Ovary (tissue), 9 donors: ENCODE data around the gene ANTXR1. TPM values are rescaled to one million over a fixed set of nuclear protein-coding genes. Genes with fewer than 3 reads are reported as not detected.

Experiments
- DNase-seq, 5 donors: peaks; one replicate each; pipeline ENCODE4 v3.0.0-alpha.2; 2019 to 2020
- H3K27ac ChIP-seq, 2 donors: fragments of 200-600 bp; one replicate each; pipeline versions ENCODE4 v1.5.1 to v1.8.0; 2019 to 2022
- H3K27me3 ChIP-seq: fragments of 200-600 bp; one replicate; pipeline ENCODE4 v1.8.0; 2022
- H3K36me3 ChIP-seq: fragments of 200-600 bp; sonication (generic); one replicate; pipeline ENCODE4 v1.5.1; 2019
- H3K4me1 ChIP-seq: one replicate; pipeline ENCODE4 v1.8.1; 2013; ENCODE audit warnings: mild to moderate bottlenecking, moderate library complexity; ENCODE audit not compliant: insufficient read depth
- H3K4me3 ChIP-seq: fragments of 200-600 bp; sonication (generic); one replicate; pipeline ENCODE4 v1.5.1; 2017
- H3K9me3 ChIP-seq, 2 donors: fragments of 200-600 bp in 1 of 2; sonication (generic) in 1 of 2; one replicate each; pipeline versions ENCODE4 v1.5.1 to v1.8.1; 2013 to 2019; ENCODE audit warnings: mild to moderate bottlenecking in 1 of 2, moderate library complexity in 1 of 2
- CTCF ChIP-seq, 3 donors: fragments of 450-650 bp in 2 of 3; fragments of 200-600 bp in 1 of 3; IDR thresholded peaks; one replicate each; pipeline versions ENCODE4 v1.5.1 to v1.8.0; 2016 to 2022; ENCODE audit warnings: antibody characterized with exemption in 3 of 3, mild to moderate bottlenecking in 1 of 3
- EP300 ChIP-seq: sonication (generic); formaldehyde crosslinking; IDR thresholded peaks from one replicate; pipeline ENCODE4 v1.6.1; 2017; ENCODE audit warnings: antibody characterized with exemption
- POLR2A ChIP-seq: fragments of 450-650 bp; IDR thresholded peaks from one replicate; pipeline ENCODE4 v1.6.1; 2017; ENCODE audit warnings: antibody characterized with exemption, mild to moderate bottlenecking, moderate library complexity
- WGBS, 3 donors: extraction: QIAGEN DNeasy Blood & Tissue Kit in 1 of 3; methylation state at CpG; one replicate each; pipeline versions ENCODE4 v1.1.5 to v1.1.7; 2013 to 2017; 5-methylcytosine and 5-hydroxymethylcytosine counted together
- intact Hi-C, 4 donors: fragments of 100-400 bp; cut with DNase I; formaldehyde crosslinking; loops; one replicate each; pipeline versions ENCODE4 v1.11.0 to v1.15.1; 2022 to 2023
- polyA plus RNA-seq, 2 donors: library from polyadenylated mRNA; stranded (reverse); fragments of 200-250 nt in 1 of 2; fragments of 350-450 nt in 1 of 2; fragmentation: Illumina TruSeq in 1 of 2; extraction: RNeasy Lipid Tissue Mini Kit (QIAGEN cat#74804) in 1 of 2; gene quantifications; one replicate each; pipeline ENCODE4 v1.2.3, GENCODE V29; 2013 to 2014
- total RNA-seq, 7 donors: library from RNA; depleted of rRNA in 2 of 7; stranded (reverse); fragments of >200 nt in 2 of 7; fragmentation: NEBNext Ultra II Directional in 3 of 7; extraction: Animal tissue kit (Norgen Biotek cat#: 25700) in 3 of 7; gene quantifications; one replicate each; pipeline versions ENCODE4 v1.1.0 to v1.2.4, GENCODE V29; 2016 to 2023
- donor health status: DM: no; HTN: no; CAD: no; lungs with moderate emphysema.
- donor health status: DM: no; HTN: no; CAD: no.
- donor health status: Bipolar disorder and iron deficiency.
- donor health status: DM: yes; HTN: yes; CAD: no.
- donor health status: DM: no; HTN: no; CAD: no.
- donor health status: DM: yes; HTN: yes; CAD: no.

Gene ANTXR1
- total and polyA plus RNA-seq, 9 donors: 73.0 to 276 (median 152) TPM

DNA sequence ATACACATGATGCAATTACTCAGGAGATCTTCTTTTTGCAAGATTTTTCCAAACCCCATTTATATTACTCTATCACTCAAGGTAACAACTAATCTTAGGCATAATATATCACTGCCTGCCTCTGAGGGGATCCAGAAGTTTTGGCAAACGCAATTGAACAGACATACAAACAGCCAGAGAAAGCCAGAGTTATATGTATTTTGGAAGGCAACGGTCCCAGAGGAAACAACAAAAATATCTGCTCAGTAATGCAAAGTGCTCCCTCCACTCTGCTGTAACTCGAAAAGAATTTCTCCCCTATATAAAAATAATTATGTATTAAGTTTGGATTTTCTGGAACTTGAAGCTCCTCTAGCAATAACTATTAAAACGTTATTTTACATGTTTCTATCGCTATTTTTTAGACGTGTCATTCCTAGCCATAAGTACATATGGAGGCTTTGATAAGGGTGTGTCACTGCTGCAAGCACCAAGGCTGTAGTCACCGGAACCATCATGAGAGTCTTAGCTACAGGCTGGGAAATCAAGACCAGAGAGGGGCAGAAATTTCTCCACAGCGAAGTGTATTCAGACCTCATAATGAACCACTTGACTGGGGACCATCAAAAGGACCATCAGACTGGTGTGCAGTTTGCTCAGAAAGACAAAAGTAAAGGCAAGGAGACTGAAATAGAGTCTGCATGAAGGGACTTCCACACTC, 42.3 kb upstream of the ANTXR1 start:
- 67 to 75% (median 69%) methylated on average over 8 of the region's 8 CpGs for WGBS, 3 donors
- TF ChIP-seq CTCF (IDR thresholded peaks at IDR 0.05) (no peak), POLR2A (no peak), EP300 (no peak)
- Histone ChIP-seq H3K4me3 (no peak overlapping the region), H3K27ac (no peak overlapping the region), H3K27me3 (no peaks in the 10 kb centered on the region), H3K36me3 (no peaks in the 10 kb centered on the region), H3K9me3 (no peaks in the 10 kb centered on the region), H3K4me1 (no peaks in the 10 kb centered on the region)
- intact Hi-C loops: no loop called here
- no peak for DNase-seq

DNA sequence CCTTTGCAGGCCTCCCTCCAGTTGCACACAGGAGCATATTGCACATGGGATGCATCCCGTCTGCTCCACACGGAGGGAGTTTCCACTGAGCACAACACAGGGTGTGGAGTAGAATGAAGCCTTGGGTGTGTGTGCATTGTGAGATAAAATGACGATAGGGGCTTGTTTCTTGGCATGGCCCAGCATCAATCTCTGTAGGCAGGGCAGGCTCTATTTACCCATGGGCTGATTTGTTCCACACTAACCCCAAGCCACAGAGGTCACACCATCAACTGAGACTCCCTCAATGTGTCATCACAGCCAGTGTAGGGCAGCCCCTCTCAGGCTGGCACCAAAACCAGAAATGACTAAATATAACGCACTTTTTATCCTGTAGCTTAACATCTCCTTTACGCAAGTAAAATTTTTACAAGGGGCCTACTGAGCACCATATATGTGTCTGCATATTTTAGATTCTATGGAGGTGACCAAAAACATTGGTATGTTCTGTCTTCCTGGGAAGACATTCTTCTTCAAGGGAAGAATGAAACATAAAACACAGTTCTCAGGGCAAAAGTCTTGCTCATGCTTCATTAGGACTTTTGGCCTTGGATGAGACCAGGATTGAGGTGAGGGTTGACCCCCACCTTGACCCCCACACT, 41.3 kb upstream of the ANTXR1 start:
- H3K9me3 ChIP-seq: no peaks in the 10 kb centered on the region
- H3K36me3 ChIP-seq: no peaks in the 10 kb centered on the region
- no peak for DNase-seq
- intact Hi-C loops: no loop called here
- WGBS, 3 donors: 45 to 82% (median 61%) methylated on average over 5 of the region's 5 CpGs
- H3K27ac ChIP-seq: no peak overlapping the region
- no peak for TF ChIP-seq CTCF (IDR thresholded peaks at IDR 0.05)
- TF ChIP-seq EP300: no peak
- no peak for TF ChIP-seq POLR2A
- H3K4me1 ChIP-seq: no peaks in the 10 kb centered on the region
- no peak overlapping the region for H3K4me3 ChIP-seq
- no peaks in the 10 kb centered on the region for H3K27me3 ChIP-seq

- Histone ChIP-seq H3K27ac (no peak within 1 kb of the TSS), H3K36me3 (no peaks in the 10 kb centered on the region), H3K4me3 (no peak within 1 kb of the TSS), H3K4me1 (no peaks in the 10 kb centered on the region), H3K27me3 (no peaks in the 10 kb centered on the region), H3K9me3 (no peaks in the 10 kb centered on the region)
- 32 to 48% (median 39%) methylated on average over 3 of the region's 3 CpGs for WGBS, 3 donors
- no peak for DNase-seq
- intact Hi-C loops: no loop called here
- TF ChIP-seq CTCF (IDR thresholded peaks at IDR 0.05): no peak
- TF ChIP-seq EP300: no peak
- TF ChIP-seq POLR2A: no peak
Measured at GRCh38 chr2:68974251-68974650, 38.7 kb upstream of the ANTXR1 start, which contains the start of gene GKN1. GKN1 (plus strand) TSS chr2:68974636; CDS start chr2:68974678, 42 bp downstream.

DNA sequence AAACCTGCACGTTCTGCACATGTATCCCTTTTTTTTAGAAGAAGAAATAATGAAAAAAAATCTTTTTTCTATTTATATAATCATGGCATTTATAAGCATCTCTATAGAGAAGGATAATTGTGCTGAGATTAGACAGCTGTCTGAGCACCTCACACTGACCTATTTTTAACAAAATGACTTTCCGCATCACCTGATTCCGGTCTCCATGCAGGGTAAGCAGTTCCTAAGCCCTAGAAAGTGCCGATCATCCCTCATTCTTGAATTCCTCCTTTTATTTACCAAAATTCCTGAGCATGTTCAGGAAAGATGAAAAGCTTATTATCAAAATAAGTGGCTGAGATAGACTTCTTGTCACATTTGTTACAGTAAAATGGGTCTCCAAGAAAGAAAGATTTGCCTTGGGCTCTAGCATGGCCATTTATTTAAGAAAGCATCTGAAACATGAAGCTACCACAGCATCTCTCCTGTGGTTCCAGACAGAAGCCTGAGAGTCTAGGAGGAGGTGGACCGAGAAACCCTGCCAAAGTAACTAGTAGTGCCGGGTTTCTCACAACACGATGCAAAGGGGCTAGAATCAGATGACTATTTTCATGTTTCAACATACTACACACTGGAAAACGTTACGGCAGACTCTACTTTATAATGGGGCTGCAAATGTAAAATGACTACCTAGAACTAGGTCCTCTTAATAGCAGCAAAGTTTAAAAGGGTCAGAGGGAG, 37.9 kb upstream of the ANTXR1 start:
- no peak for TF ChIP-seq POLR2A
- no peak for TF ChIP-seq EP300
- no peak for TF ChIP-seq CTCF (IDR thresholded peaks at IDR 0.05)
- DNase-seq: no peak
- H3K27ac ChIP-seq: no peak overlapping the region
- H3K36me3 ChIP-seq: no peaks in the 10 kb centered on the region
- H3K9me3 ChIP-seq: no peaks in the 10 kb centered on the region
- no peaks in the 10 kb centered on the region for H3K4me1 ChIP-seq
- intact Hi-C loops: no loop called here
- no peaks in the 10 kb centered on the region for H3K27me3 ChIP-seq
- WGBS, 3 donors: 57 to 63% (median 59%) methylated on average over 9 of the region's 9 CpGs
- no peak overlapping the region for H3K4me3 ChIP-seq
